Stimulated activated CD8-positive, alpha-beta memory T cell treated with anti-CD3 and anti-CD28 coated beads, Interleukin-7, amount 100 ng/mL, for 24 hours (primary cell): ENCODE results near the gene BRIP1.
"Not testable (repeated sequence)": the region's sequence is repeated elsewhere in the genome, so short reads cannot be mapped to it uniquely, and the experiment has no call there.

Source experiments
- DNase-seq: peaks from one replicate; pipeline ENCODE4 v3.0.0-alpha.2; 2020; ENCODE audit warnings: low read depth

BRIP1 gene

DNA sequence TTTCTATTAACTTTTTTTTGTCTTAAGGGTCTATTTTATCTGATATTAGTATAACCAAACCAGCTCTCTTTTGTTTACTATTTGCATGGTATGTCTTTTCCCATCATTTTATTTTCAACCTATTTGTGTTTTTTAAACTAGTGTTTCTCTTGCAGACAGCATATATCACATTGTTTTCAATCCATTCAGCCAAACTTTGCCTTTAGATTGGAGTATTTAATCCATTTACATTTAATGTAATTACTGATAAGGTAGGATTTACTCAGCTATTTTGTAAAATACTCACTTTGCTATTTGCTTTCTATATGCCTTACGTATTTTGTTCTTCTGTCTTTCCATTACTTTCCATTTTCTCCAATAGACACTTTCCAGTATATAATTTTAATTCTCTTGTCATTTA lies 164.3 kb downstream of the BRIP1 start:
- DNase-seq = no peak

DNA sequence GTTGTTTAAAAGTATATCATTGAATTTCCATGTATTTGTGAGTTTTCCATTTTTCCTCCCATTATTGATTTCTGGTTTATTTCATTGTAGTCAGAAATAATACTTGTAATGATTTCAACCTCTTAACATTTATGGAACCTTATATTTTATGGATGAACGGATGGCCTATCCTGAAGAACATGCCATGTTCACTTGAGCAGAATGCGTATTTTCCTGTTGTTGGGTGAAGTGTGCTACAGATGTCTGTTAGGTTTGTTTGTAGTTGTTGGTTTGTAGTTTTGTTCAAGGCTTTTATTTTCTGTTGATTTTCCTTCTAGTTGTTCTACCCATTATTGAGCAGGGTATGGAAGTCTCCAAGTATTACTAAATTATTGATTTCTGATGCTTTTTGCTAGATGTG lies 165.1 kb downstream of the BRIP1 start:
- no peak for DNase-seq

DNA sequence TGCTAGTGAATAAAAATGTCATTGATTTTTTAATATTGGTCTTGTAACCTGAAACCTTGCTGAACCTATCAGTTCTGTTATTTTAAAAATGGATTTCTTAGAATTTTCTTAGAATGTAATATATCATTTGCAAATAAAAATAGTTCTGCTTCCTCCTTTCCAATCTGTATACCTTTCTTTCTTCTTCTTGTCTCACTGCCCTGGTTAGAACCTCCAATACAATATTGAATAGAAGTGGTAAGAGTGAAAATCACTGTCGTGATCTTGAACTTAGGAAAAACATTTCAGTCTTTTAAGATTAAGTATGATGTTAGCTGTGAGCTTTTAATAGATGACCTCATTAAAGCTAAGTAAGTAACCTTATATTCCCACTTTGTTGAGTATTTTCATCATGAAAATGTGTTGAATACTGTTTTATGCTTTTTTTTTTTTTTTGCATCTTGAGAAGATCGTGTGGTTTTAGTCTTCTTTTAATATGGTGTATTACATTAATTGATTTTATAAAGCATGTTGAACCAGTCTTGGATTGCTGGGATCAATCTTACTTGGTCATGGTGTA lies 167.5 kb downstream of the BRIP1 start:
- DNase-seq = no peak

GRCh38 chr17:61694095-61694494 lies 169.2 kb downstream of the BRIP1 start:
- no peak for DNase-seq

DNA sequence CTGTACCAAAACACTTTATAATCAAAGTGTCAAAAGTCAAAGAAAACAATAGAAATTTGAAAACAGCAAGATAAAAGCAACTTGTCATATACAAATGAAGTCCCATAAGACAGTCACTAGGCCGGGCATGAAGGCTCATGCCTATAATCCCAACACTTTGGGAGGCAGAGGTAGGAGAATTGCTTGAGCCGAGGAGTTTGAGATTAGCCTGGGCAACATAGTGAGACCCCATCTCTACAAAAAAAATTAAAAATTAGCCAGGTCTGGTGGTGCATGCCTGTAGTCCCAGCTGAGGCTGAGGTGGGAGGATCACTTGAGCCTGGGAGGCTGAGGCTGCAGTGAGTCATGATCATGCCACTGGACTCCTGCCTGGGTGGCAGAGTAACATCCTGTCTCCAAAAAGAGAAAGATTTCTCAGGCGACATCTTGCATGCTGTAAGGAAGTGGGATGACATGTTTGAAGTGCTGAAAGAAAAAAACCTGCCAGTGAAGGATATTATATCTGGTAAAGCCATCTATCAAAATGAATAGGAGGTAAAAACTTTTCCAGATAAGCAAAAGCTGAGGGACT lies 173.6 kb downstream of the BRIP1 start:
- no peak for DNase-seq

GRCh38 chr17:61687769-61688168 lies 175.6 kb downstream of the BRIP1 start:
- no peak for DNase-seq

GRCh38 chr17:61686113-61686512 lies 177.2 kb downstream of the BRIP1 start:
- no peak for DNase-seq

DNA sequence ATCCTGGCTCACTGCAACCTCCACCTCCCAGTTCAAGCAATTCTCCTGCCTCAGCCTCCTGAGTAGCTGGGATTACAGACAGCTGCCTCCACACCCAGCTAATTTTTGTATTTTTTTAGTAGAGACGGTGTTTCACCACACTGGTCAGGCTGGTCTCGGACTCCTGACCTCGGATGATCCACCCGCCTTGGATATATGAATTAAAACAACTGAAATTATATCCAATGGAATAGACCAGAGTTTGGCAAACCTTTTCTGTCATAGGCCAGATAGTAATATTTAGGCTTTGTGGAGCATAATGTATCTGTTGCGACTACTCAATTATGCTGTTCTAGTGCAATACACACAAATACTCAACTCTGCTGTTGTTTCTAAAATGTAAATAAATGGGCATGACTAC lies 178.5 kb downstream of the BRIP1 start:
- DNase-seq = no peak

DNA sequence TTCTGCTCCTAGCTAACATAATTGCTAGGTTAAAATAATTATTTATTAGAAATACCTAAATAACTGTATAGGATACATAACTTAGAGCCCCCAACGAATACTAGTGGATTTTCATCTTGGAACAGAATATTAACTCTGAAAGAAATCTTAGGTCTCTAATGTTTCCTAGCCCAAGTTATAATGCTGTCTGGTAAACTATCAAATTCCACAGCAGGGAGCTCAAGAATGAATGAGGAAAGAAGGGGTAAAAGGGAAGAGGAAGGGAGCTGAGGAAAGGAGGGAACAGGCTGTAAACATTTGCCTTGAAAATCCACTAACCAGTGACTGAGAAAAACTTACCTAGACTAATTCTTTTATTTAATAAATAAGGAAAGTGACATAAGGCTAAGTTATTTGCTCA lies 179.2 kb downstream of the BRIP1 start:
- no peak for DNase-seq

DNA sequence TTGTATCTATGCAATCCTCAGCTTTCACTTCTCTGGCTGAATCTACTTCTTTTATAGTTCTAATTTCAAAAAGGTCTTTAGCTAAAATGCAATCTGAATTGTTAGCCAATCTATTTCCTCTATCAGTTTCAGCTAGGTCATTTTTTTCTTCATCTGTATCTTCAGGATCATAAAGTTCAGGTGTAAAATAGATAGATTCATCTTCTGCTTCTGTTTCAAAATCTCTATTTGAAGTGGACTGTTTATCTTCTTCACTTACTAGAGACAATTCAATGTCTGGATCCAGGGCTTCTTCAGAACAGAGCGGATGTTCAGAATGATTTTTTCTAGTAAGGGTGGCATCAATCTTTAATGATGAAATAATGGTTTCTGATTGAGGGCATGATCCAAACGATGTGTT lies 179.9 kb downstream of the BRIP1 start:
- DNase-seq = no peak

- no peak for DNase-seq
These were observed 182.4 kb downstream of the BRIP1 start for GRCh38 chr17:61680921-61681320.

GRCh38 chr17:61678339-61678738 lies 185.0 kb downstream of the BRIP1 start:
- no peak for DNase-seq

- not testable (repeated sequence) for DNase-seq
These were observed 186.0 kb downstream of the BRIP1 start for GRCh38 chr17:61677150-61677811.

GRCh38 chr17:61676522-61676921 lies 186.8 kb downstream of the BRIP1 start:
- DNase-seq = not testable (repeated sequence)

DNA sequence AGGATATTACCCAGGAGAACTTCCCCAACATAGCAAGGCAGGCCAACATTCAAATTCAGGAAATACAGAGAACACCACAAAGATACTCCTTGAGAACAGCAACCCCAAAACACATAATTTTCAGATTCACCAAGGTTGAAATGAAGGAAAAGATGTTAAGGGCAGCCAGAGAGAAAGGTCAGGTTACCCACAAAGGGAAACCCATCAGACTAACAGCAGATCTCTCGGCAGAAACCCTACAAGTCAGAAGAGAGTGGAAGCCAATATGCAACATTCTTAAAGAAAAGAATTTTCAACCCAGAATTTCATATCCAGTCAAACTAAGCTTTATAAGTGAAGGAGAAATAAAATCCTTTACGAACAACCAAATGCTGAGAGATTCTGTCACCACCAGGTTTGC lies 188.7 kb downstream of the BRIP1 start:
- not testable (repeated sequence) for DNase-seq

GRCh38 chr17:61673019-61673897 lies 190.1 kb downstream of the BRIP1 start:
- not testable (repeated sequence) for DNase-seq

GRCh38 chr17:61672140-61672539 lies 191.2 kb downstream of the BRIP1 start:
- DNase-seq = no peak

DNA sequence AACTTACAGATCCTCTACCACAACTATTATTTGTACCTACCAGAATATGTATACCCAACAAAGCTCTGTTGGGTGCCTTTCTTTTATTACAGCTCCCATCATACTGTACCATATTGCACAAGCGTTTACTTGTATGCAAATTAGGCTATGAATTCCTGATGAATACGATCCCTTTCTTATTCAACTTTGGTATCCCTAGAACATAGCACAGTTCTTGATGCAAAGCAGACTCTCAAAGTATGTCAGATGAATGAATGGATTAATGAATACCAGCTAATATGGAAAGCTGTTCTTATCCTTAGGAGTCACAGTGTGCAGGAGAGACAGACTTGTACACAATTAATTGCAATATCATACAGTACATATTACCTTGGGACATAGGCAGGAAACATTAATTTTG lies 192.6 kb downstream of the BRIP1 start:
- no peak for DNase-seq

GRCh38 chr17:61669522-61669921 lies 193.8 kb downstream of the BRIP1 start:
- no peak for DNase-seq

DNA sequence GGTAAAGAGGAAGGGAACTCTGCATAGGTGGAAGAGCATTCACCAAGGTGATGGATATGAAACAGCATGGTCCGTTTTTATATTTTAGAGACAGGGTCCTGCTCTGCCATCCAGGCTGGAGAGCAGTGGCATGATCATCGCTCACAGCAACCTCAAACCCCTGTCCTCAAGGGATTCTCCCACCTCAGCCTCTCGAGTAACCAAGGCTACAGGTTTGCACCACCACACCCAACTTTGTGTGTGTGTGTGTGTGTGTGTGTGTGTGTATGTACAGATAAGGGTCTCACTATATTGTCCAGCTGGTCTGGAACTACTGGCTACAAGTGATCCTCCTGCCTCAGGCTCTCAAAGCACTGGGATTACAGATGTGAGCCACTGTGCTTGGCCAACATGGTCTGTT lies 194.8 kb downstream of the BRIP1 start:
- no peak for DNase-seq

- not testable (repeated sequence) for DNase-seq
These were observed 196.8 kb downstream of the BRIP1 start for GRCh38 chr17:61666406-61667088.

DNA sequence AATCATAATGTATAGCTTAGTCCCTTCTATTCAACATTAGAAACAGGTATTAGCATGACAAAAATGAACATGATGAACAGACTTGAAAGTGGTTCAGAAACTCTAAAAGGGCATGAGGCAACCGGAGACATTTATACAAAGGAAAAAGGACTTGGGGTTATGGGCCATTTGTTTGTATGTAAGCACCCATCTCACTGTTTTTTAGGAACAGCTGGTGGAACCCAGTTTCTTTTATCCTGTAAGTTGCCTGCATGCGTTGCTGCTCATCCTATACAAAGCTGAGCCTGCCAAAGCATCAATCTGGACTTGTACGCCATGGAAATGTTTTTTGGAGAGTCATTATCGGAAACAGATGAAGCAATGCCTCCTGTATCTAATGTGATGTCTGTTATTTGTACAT lies 200.0 kb downstream of the BRIP1 start:
- DNase-seq = no peak
